G401.6 (cell line): ENCODE results near the gene CPLX3.
"Not testable (repeated sequence)": the region's sequence is repeated elsewhere in the genome, so short reads cannot be mapped to it uniquely, and the experiment has no call there.

Experiments used
- FAIRE-seq: peaks from 2 replicates; lab custom pipeline; 2012; peaks lifted over from hg19 to GRCh38; lab: Jason Lieb, UNC

CPLX3 gene, protein sequence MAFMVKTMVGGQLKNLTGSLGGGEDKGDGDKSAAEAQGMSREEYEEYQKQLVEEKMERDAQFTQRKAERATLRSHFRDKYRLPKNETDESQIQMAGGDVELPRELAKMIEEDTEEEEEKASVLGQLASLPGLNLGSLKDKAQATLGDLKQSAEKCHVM

GRCh38 chr15:74826364-74826819 is at the start of gene CPLX3:
Gene CPLX3 (plus strand): TSS chr15:74826627. CDS start chr15:74826704, 77 bp downstream.
- no peak for FAIRE-seq

DNA sequence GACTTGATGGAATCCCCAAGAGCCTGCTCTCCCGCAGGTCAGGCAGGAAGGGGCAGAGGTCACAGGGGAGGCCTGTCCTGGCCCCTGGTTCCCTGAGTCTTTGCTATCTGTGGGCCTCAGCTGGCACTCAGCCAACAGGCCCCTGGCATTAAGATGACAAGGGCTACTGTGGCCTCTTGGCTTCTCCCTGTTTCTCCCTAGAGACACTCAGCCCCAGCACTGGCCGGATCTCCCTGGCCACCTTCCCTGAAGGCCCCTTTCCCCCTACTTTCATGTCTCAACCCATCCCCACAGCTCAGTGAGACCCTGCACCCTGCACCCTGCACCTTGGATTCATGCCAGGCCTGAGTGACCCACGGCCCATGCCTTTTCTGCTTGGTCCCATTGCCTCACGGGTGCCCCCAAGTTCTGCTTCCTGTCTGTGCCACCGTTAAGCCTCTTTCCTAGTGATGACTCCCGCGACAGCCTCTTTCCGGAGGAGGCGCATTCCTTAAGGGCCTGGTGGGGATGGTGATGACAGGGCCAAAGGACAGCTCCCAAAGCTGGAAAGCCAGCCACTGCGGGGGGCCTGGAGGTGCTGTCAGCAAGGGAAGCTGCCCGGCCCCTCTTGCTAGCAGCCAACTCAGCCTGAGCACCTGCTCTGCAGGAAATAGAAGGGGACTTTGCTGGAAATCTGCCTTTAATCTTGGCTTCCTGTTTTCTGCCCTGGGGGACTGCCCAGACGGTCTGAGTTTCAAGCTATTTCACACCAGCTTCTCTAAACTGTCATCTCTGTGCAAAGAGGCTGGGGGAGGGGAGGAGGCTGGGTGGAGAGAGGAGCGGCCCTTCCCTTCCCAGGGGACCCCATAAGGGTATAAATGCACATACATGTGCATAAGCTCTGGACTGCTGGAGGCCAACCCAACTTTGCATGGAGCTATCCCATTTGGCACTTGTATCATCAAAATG is 49.3 kb upstream of the CPLX3 start:
- no peak for FAIRE-seq

- FAIRE-seq, result no peak
These were observed 48.4 kb upstream of the CPLX3 start for GRCh38 chr15:74777769-74778598.

DNA sequence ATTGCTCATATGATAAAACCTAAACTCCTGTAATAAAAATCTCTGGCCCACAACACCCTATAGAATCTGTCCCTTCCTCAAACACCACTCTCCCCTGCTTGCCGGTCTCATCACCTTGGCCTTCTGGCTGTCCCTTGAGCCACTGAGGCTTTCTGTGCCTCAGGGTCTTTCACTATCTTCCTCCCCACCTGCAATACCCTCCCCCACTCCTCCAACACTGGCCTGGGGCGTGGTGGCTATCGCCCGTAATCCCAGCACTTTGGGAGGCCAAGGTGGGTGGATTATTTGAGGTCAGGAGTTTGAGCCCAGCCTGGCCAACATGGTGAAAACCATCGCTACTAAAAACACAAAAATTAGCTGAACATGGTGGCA is 47.8 kb upstream of the CPLX3 start:
- FAIRE-seq, result no peak

- FAIRE-seq, result no peak
These were observed 47.2 kb upstream of the CPLX3 start for GRCh38 chr15:74779162-74779648.

- FAIRE-seq, result no peak
These were observed 45.6 kb upstream of the CPLX3 start for GRCh38 chr15:74780523-74781430.

- no peak for FAIRE-seq
These were observed 44.8 kb upstream of the CPLX3 start, which contains the start of gene CSK for GRCh38 chr15:74781431-74782258. Gene CSK (plus strand): TSS chr15:74782080. CDS start chr15:74798298, 16,218 bp downstream.

GRCh38 chr15:74782259-74783071 is 44.0 kb upstream of the CPLX3 start:
- FAIRE-seq, result no peak

DNA sequence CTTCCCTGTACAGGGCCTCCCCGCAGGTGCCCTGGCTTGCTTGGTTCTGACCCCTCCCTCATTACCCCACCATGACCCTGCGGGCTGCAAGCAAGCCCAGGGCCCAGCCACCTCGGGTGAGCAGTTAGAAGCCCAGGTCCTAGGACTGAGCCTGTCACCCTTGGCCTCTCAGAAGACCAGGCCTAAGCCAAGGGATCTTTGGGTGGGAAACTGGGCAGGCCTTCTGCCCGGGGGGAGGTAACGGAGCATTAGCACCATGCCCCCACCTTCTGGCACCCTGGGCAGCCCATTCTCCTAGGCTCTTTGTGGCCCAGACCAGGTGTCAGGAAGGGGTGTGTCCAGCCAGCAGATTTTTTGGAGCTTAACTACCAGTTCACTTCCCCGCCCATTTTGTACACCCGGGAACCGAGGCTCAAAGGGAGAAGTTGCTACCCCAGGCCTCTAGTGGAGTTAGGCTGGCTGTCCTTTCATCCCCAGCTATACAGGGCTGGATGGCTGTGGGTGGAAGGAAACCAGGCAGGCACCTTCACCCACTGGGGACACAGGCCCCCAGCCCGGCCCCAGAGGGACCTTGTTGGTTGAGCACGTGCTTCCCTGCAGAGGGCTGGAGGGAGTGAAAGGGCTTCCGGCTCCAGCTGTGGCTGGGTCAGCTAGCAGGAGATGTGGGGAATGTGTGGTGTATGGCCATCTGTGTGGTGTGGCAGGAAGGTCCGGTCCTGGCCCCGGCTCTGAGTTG is 43.2 kb upstream of the CPLX3 start:
- FAIRE-seq, result no peak

DNA sequence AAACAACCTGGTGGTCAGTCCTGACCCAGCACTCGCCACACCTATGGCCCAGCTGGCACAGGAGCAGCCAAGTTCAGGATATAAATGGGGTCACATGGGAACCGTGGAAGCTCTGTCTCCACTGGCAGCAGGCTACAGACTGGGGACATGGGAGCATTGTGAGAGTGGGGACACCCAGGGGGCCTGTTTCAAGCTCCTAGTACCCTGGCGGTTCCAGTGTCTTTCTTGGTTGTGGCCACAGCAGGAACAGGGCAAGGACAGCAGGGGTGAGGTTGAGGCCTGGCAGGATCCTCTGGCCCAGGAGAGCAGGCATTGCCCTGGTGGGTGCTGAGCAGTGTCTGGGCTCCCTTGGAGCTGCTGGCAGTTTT is 42.6 kb upstream of the CPLX3 start:
- FAIRE-seq, result no peak

DNA sequence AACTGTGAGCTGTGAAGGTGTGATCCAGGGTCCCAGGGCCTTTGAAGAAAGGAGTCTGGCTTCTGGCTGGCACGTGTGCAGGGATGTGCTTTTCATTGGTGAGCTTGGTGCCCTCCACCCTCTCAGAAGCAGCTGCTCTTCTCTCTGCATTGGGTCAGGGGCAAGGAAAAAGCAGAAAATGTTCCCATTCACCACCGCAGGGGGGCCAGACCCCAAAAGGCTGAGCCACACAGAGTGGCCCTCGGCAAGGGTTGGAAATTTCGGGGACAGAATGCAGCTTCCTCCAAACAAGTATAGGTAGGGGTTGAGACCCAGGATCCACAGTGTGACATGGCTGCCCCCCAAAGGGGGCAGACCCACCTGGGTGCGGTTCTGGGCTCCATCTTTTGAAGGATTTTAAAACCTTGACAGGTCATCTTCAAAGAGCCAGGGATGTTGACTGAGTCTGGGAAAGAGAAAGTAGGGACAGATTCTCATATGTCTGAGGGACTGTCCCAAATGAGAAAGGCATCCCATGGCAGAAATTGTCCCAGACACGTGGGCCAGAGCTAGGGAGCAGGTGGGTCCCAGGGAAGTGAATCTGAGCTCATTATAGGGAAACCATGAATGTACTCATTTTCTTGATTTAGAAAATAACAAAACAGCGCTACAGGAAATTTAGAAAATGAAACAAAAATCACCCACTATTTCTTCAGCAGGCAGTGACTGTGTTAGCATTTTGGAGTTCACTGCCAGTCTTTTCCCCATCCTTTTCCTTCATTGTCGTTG is 41.8 kb upstream of the CPLX3 start:
- no peak for FAIRE-seq

DNA sequence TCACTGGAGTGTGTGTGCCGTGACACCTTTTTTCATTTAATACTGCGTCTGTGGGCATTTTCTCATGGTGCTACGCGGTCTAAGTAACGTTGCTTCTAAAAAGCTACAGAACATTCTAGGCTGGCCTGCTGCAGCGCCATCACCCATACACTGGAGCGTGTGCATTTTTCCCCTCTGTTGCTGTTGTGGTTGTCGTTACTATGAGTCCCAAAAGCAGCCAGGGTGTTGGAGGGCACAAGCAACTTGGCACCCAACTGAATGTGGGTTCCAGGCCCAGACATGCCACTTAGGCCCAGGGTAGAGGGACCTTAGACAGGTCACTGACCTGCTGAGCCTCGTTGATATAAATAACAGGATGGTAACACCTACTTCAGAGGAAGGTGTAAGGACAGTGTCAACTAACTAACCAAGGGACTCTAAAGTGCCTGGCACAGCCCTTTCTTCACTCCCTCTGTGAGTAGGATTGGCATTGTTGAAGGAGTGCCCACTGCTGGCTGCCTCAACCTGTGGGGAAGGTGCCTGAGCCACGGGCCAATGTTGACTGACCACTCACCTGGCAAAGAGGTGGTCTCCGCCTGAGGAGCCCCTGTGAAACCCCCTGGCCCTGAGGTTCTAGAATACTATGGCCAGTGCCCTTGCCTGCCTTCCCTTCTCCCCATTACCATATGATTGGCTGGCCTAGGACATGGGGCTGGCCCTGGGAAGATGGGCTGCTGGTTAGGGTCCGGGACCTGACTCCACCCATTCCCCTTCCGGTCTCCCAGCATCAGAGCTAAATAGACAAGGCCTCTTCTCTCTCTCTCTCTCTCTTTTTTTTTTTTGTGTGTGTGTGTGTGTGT is 41.0 kb upstream of the CPLX3 start:
- no peak for FAIRE-seq

GRCh38 chr15:74786081-74786480 is 40.3 kb upstream of the CPLX3 start:
- not testable (repeated sequence) for FAIRE-seq

GRCh38 chr15:74786551-74787165 is 39.8 kb upstream of the CPLX3 start:
- FAIRE-seq, result no peak

DNA sequence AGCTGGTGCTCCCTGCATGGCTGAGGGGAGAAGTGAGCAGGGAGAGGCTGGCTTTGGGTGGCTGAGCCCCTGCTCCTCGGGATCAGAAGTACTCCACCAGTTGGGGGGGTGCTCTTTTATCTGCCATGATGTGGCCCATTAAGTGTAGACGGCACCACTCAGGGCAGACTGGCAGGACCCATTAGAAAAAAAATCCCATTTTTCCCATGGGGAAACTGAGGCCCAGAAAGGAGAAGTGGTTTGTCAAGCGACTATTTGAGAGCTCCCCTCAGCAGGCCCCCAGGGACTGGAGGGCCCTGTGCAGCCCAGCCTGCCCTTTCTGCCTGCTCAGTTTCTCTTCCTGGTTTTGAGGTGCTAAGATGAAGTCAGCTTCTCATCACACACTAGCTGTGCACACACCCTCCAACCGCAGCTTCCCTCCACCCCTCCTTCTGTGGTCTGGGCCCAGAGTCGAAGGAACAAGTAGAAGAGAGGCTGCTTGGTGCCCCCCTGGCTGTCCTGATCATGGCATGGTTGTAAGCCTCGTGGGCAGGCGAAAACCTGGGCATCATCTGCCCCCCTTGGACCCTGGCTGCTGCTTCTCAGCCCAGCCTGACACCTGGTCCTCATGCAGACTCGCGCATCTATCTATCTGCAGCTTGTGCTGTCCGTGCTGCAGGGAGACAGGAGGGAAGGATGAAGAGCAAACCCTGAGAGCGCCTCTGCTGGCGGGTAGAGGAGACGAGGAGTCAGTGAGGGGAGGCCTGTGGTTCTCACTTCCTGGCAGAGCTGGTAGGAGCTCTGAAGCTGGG is 39.0 kb upstream of the CPLX3 start:
- no peak for FAIRE-seq
